ENCODE measurements around the gene TAF12. TPM values are rescaled to one million over a fixed set of nuclear protein-coding genes. Genes with fewer than 3 reads are reported as not detected.
"Not testable (repeated sequence)": the region's sequence is repeated elsewhere in the genome, so short reads cannot be mapped to it uniquely, and the experiment has no call there.

Gene TAF12, protein sequence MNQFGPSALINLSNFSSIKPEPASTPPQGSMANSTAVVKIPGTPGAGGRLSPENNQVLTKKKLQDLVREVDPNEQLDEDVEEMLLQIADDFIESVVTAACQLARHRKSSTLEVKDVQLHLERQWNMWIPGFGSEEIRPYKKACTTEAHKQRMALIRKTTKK
- 10 to 100 TPM; 12.2 to 23.2 (median 15.5) TPM for total RNA-seq
- long read RNA-seq, donor 1, transcript TAF12-202 (6 exons, 1,334 nt) = major isoform, 28 of 30 reads
- long read RNA-seq, donor 1, partial matches to known transcripts = 0 of 30 reads
- long read RNA-seq, donor 1, other reads (novel, unspliced or antisense) = 1 of 30 reads
- long read RNA-seq, donor 2, transcript TAF12-202 (6 exons, 1,334 nt) = major isoform, 17 of 21 reads
- long read RNA-seq, donor 2, partial matches to known transcripts = 1 of 21 reads
- long read RNA-seq, donor 2, other reads (novel, unspliced or antisense) = 3 of 21 reads

DNA sequence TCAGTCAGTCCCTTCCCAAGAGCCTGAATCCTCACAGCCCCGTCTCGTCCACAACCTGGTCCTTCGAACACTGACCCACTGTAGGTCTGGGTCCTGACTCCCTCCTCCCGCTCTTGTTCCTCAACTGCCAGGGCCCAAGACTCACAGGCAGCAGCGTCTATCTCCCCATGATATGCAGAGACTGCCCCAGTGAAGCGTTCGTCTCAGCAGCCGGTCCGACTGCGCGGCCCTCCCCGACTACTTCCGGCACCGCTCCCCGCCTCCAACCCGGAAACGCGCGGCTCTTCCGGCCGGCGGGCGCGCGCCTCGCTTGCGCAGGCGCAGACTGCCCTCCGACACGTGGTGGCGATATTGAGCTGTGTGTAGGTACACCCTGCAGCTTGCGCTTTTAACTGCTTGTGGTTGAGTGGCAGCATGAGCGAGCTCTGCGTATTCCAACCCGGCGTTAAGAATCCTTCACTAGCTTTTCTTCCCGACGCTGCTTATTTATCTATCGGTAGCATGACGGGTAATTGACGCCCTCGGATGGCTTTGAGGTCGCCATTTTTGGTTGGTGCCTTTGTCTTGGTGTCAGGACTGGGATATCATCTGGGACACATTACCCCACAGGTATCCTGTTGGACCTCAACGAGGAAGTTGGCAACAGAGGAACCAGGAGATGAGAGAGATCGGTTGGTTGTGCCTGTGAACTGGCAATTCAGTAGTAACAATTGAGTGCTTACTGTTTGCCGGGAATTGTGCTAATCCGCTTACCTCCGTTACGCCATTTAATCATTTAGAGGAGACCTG is at the start of gene TAF12:
TSS of gene TAF12 (minus strand) at position 221 of the 789 bp plus-strand sequence. CDS start 20,986 bp downstream, outside the sequence.
- intact Hi-C loops (cut with DNase I, micrococcal nuclease) = no loop called here
- no peaks in the 10 kb centered on the region for H3K36me3 ChIP-seq (ENCODE audit: low read depth)
- DNase-seq (peak; percentile 94 to 97 (median 95)), ATAC-seq (peak; percentile 96)
- H3K4me3 ChIP-seq = peak within 1 kb of the TSS; percentile 83
- H3K4me1 ChIP-seq (ENCODE audit: low read depth) = peaks cover 31% of the 10 kb centered on the region
- TF ChIP-seq CTCF (IDR thresholded peaks at IDR 0.05) = peak; percentile 34
- H3K9me3 ChIP-seq = no peaks in the 10 kb centered on the region

GRCh38 chr1:28691627-28692026 is 48.8 kb upstream of the TAF12 start:
- H3K36me3 ChIP-seq (ENCODE audit: low read depth); H3K4me3 ChIP-seq; DNase-seq; H3K9me3 ChIP-seq; ATAC-seq; intact Hi-C loops (cut with DNase I, micrococcal nuclease); H3K4me1 ChIP-seq (ENCODE audit: low read depth): not testable (repeated sequence)

DNA sequence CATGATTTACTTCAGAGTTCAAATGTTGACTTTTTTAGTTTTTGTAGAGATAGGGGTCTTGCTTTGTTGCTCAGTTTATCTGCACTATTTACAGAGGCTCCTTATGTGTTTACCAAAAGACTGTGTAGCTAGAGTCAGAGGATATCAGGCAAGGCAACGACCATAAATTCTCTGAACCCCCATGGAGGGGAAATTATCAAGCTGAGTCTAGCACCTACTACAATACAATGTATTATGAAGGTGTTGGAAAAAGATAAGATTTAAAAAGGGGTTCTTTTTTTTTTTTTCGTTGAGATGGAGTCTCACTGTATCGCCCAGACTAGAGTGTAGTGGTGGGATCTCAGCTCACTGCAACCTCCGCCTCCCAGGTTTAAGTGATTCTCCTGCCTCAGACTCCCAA is 42.1 kb upstream of the TAF12 start:
- intact Hi-C loops (cut with DNase I, micrococcal nuclease) = no loop called here
- ATAC-seq (no peak), DNase-seq (no peak)
- no peak for TF ChIP-seq CTCF (IDR thresholded peaks at IDR 0.05)
- Histone ChIP-seq H3K36me3 (ENCODE audit: low read depth) (no peaks in the 10 kb centered on the region), H3K4me3 (no peak overlapping the region), H3K9me3 (no peaks in the 10 kb centered on the region), H3K4me1 (ENCODE audit: low read depth) (no peaks in the 10 kb centered on the region)

DNA sequence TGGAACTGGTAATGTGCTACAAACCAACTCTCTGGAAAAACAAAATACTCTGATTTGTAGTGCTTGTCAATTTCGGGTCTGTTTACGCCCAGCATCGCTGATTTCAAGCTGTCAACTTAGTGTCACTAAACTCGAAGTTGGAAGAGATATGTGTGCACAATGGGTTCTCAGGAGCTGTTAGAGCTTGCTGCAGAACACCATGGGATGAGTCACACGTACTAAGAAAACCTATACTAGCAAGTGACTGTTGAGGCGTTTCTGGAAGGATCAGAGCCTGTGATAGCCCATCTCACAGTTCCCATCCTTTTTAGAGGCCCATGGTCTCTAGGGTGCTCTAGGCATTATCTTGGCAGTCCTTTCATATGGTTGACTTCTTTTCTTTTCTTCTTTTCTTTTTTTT is 40.0 kb upstream of the TAF12 start:
- Histone ChIP-seq H3K9me3 (no peaks in the 10 kb centered on the region), H3K4me1 (ENCODE audit: low read depth) (no peaks in the 10 kb centered on the region), H3K36me3 (ENCODE audit: low read depth) (no peaks in the 10 kb centered on the region), H3K4me3 (no peak overlapping the region)
- ATAC-seq (no peak), DNase-seq (no peak)
- intact Hi-C loops (cut with DNase I, micrococcal nuclease) = no loop called here
- no peak for TF ChIP-seq CTCF (IDR thresholded peaks at IDR 0.05)

DNA sequence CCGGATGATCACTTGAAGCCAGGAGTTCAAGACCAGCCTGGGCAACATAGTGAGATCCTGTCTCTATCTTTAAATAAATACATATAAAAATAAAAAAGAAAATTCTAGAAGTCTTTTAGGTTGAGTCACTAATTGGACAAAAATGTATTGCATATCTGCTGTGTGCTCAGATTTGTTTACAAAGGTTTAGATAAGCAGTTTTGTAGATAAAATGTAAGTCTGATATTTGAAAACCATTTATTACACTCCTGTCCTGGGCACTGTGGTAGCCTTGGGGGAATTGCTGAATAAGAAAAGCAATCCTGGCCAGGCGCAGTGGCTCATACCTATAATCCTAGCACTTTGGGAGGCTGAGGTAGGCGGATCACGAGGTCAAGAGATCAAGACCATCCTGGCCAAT is 37.3 kb upstream of the TAF12 start:
- Histone ChIP-seq H3K4me3 (no peak overlapping the region), H3K4me1 (ENCODE audit: low read depth) (no peaks in the 10 kb centered on the region), H3K36me3 (ENCODE audit: low read depth) (no peaks in the 10 kb centered on the region), H3K9me3 (no peaks in the 10 kb centered on the region)
- TF ChIP-seq CTCF (IDR thresholded peaks at IDR 0.05) = no peak
- intact Hi-C loops (cut with DNase I, micrococcal nuclease) = no loop called here
- DNase-seq (no peak), ATAC-seq (no peak)

GRCh38 chr1:28675924-28676257 is 33.0 kb upstream of the TAF12 start:
- Histone ChIP-seq H3K4me3 (no peak overlapping the region), H3K9me3 (no peaks in the 10 kb centered on the region), H3K36me3 (ENCODE audit: low read depth) (no peaks in the 10 kb centered on the region), H3K4me1 (ENCODE audit: low read depth) (no peaks in the 10 kb centered on the region)
- intact Hi-C loops (cut with DNase I, micrococcal nuclease) = no loop called here
- TF ChIP-seq CTCF (IDR thresholded peaks at IDR 0.05) = no peak
- no peak for DNase-seq
- no peak for ATAC-seq

- not testable (repeated sequence) for H3K9me3 ChIP-seq
Observed at GRCh38 chr1:28672971-28673370, 30.1 kb upstream of the TAF12 start.

More at GRCh38 chr1:28672971-28673370, 30.1 kb upstream of the TAF12 start:
- H3K4me3 ChIP-seq; DNase-seq; ATAC-seq; intact Hi-C loops (cut with DNase I, micrococcal nuclease); H3K36me3 ChIP-seq (ENCODE audit: low read depth): not testable (repeated sequence)
- peaks cover 10% of the 10 kb centered on the region for H3K4me1 ChIP-seq (ENCODE audit: low read depth)
